ENCODE results near the gene TSPAN4. TPM values are rescaled to one million over a fixed set of nuclear protein-coding genes. Genes with fewer than 3 reads are reported as not detected.

TSPAN4 gene
- total RNA-seq, 1 experiment from 2014 or later: 50.3 TPM

- POLR2A ChIA-PET: no interaction called here
- H3K27ac ChIP-seq (ENCODE audit: low read depth, low read length): no peak overlapping the region
- DNase-seq (ENCODE audit: low read depth, low spot score) (no peak), ATAC-seq (no peak)
- H3K4me1 ChIP-seq (ENCODE audit: control insufficient read depth in 1 of 2, insufficient read depth in 2 of 2, low read length in 2 of 2): peaks cover 0 to 35% of the 10 kb centered on the region in 2 experiments; a peak in 2 of 4 replicates
- no peaks in the 10 kb centered on the region for H3K9me2 ChIP-seq (ENCODE audit: insufficient read depth)
- BruUV-seq (replicated peaks): no TSS peak
- no peak overlapping the region for H3K9ac ChIP-seq (ENCODE audit: low read length)
- intact Hi-C loops (cut with micrococcal nuclease): no loop called here
- no peaks in the 10 kb centered on the region for H3K27me3 ChIP-seq (ENCODE audit: insufficient read depth, low read length)
- no peaks in the 10 kb centered on the region for H3K36me3 ChIP-seq (ENCODE audit: control insufficient read depth in 1 of 2, insufficient read depth in 2 of 2, low read length in 2 of 2)
- CTCF ChIA-PET: no interaction called here
- H3K79me2 ChIP-seq (ENCODE audit: insufficient read depth, low read length): no peaks in the 10 kb centered on the region
- TF ChIP-seq ATF3 (IDR thresholded peaks at IDR 0.05) (no peak), TCF7L2 (IDR thresholded peaks at IDR 0.05; ENCODE audit: borderline replicate concordance, extremely low read depth, insufficient read depth, insufficient read length) (no peak), EZH2 (IDR thresholded peaks at IDR 0.05) (no peak), CEBPB (IDR thresholded peaks at IDR 0.05; ENCODE audit: low read depth) (no peak), SP1 (IDR thresholded peaks at IDR 0.05; ENCODE audit: low read depth) (no peak), ZNF274 (IDR thresholded peaks at IDR 0.05; ENCODE audit: low read depth, low read length) (no peak), POLR2A (IDR thresholded peaks at IDR 0.05; ENCODE audit: borderline replicate concordance, extremely low read depth, insufficient read depth, insufficient read length) (no peak), CBX3 (IDR thresholded peaks at IDR 0.05; ENCODE audit: low read depth) (no peak), YY1 (IDR thresholded peaks at IDR 0.05; ENCODE audit: extremely low read depth, insufficient replicate concordance, low read depth, low read length) (no peak), MAX (IDR thresholded peaks at IDR 0.05) (no peak), SIN3A (IDR thresholded peaks at IDR 0.05; ENCODE audit: low read depth) (no peak), ZFX (IDR thresholded peaks at IDR 0.05) (no peak), ELF1 (IDR thresholded peaks at IDR 0.05; ENCODE audit: borderline replicate concordance, low read depth) (no peak), SRF (IDR thresholded peaks at IDR 0.05; ENCODE audit: low read depth) (no peak)
- TF ChIP-seq, protein P1, sequence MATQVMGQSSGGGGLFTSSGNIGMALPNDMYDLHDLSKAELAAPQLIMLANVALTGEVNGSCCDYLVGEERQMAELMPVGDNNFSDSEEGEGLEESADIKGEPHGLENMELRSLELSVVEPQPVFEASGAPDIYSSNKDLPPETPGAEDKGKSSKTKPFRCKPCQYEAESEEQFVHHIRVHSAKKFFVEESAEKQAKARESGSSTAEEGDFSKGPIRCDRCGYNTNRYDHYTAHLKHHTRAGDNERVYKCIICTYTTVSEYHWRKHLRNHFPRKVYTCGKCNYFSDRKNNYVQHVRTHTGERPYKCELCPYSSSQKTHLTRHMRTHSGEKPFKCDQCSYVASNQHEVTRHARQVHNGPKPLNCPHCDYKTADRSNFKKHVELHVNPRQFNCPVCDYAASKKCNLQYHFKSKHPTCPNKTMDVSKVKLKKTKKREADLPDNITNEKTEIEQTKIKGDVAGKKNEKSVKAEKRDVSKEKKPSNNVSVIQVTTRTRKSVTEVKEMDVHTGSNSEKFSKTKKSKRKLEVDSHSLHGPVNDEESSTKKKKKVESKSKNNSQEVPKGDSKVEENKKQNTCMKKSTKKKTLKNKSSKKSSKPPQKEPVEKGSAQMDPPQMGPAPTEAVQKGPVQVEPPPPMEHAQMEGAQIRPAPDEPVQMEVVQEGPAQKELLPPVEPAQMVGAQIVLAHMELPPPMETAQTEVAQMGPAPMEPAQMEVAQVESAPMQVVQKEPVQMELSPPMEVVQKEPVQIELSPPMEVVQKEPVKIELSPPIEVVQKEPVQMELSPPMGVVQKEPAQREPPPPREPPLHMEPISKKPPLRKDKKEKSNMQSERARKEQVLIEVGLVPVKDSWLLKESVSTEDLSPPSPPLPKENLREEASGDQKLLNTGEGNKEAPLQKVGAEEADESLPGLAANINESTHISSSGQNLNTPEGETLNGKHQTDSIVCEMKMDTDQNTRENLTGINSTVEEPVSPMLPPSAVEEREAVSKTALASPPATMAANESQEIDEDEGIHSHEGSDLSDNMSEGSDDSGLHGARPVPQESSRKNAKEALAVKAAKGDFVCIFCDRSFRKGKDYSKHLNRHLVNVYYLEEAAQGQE (IDR thresholded peaks at IDR 0.05; ENCODE audit: low read depth): no peak
- TF ChIP-seq, protein P2, sequence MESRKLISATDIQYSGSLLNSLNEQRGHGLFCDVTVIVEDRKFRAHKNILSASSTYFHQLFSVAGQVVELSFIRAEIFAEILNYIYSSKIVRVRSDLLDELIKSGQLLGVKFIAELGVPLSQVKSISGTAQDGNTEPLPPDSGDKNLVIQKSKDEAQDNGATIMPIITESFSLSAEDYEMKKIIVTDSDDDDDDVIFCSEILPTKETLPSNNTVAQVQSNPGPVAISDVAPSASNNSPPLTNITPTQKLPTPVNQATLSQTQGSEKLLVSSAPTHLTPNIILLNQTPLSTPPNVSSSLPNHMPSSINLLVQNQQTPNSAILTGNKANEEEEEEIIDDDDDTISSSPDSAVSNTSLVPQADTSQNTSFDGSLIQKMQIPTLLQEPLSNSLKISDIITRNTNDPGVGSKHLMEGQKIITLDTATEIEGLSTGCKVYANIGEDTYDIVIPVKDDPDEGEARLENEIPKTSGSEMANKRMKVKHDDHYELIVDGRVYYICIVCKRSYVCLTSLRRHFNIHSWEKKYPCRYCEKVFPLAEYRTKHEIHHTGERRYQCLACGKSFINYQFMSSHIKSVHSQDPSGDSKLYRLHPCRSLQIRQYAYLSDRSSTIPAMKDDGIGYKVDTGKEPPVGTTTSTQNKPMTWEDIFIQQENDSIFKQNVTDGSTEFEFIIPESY (IDR thresholded peaks at IDR 0.05; ENCODE audit: extremely low read depth, insufficient replicate concordance, low read length): no peak
- TF ChIP-seq, protein P3, sequence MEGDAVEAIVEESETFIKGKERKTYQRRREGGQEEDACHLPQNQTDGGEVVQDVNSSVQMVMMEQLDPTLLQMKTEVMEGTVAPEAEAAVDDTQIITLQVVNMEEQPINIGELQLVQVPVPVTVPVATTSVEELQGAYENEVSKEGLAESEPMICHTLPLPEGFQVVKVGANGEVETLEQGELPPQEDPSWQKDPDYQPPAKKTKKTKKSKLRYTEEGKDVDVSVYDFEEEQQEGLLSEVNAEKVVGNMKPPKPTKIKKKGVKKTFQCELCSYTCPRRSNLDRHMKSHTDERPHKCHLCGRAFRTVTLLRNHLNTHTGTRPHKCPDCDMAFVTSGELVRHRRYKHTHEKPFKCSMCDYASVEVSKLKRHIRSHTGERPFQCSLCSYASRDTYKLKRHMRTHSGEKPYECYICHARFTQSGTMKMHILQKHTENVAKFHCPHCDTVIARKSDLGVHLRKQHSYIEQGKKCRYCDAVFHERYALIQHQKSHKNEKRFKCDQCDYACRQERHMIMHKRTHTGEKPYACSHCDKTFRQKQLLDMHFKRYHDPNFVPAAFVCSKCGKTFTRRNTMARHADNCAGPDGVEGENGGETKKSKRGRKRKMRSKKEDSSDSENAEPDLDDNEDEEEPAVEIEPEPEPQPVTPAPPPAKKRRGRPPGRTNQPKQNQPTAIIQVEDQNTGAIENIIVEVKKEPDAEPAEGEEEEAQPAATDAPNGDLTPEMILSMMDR (IDR thresholded peaks at IDR 0.05 in 2 of 3, conservative IDR thresholded peaks at IDR 0.05 in 1 of 3; ENCODE audit: borderline replicate concordance in 1 of 3, insufficient read depth in 1 of 3, low read depth in 2 of 3, low read length in 2 of 3): no peak
- no peak overlapping the region for H3K4me3 ChIP-seq (replicated peaks in 1 of 2; ENCODE audit: low read depth in 1 of 2, low read length in 2 of 2)
- RAD21 ChIA-PET (ENCODE audit: low non-redundant PET in 1 of 2, low total read pairs in 2 of 2, uncharacterized antibody in 2 of 2, unreplicated experiment in 2 of 2): no interaction called here
- no peaks in the 10 kb centered on the region for H4K20me1 ChIP-seq (ENCODE audit: insufficient read depth)
- no peak overlapping the region for H3K4me2 ChIP-seq (ENCODE audit: low read length)
- no peak overlapping the region for H2AFZ ChIP-seq (ENCODE audit: low read depth, low read length, poor library complexity, severe bottlenecking)
- H3K9me3 ChIP-seq (ENCODE audit: control insufficient read depth in 1 of 2, insufficient read depth in 1 of 2, low read depth in 1 of 2, low read length in 2 of 2): no peaks in the 10 kb centered on the region
These were observed 26.1 kb downstream of the TSPAN4 start for GRCh38 chr11:868802-869201.

All from HCT116 (cell line).